GM23248 (cell line): Measurements from ENCODE around the gene MYL4.
"Not testable (repeated sequence)": the region's sequence is repeated elsewhere in the genome, so short reads cannot be mapped to it uniquely, and the experiment has no call there.

Experiments
- EZH2 ChIP-seq: fragments of 200-600 bp; sonication (generic); IDR thresholded peaks from 2 replicates; pipeline ENCODE4 v1.6.1; 2018; ENCODE audit warnings: antibody characterized with exemption, mild to moderate bottlenecking; ENCODE audit not compliant: insufficient read depth, poor library complexity, severe bottlenecking
- EZH2phosphoT487 ChIP-seq: fragments of 200-600 bp; sonication (generic); IDR thresholded peaks from 2 replicates; pipeline ENCODE4 v1.6.1; 2018; ENCODE audit warnings: antibody characterized with exemption, moderate library complexity, mild to moderate bottlenecking, low read depth; ENCODE audit not compliant: insufficient read depth

DNA sequence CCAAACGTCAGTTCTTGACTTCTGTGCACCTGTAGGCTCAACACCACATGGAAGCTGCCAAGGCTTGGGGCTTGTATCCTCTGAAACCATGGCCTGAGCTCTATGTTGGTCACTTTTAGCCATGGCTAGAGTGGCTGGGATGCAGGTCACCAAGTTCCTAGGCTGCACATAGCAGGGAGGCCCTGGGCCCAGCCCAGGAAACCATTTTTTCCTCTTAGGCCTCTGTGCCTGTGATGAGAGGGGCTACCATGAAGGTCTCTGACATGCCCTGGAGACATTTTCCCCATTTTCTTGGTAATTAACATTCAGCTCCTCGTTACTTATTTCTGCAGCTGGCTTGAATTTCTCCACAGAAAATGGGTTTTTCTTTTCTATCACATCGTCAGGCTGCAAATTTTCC, 59.8 kb downstream of the MYL4 start:
- TF ChIP-seq EZH2, EZH2phosphoT487: not testable (repeated sequence)
